Subcutaneous adipose tissue (tissue), 4 donors: ENCODE results near the gene APOC3. TPM values are rescaled to one million over a fixed set of nuclear protein-coding genes. Genes with fewer than 3 reads are reported as not detected.

ENCODE experiments used
- total RNA-seq, 4 donors: library from RNA; depleted of rRNA; stranded (reverse); fragments of >200 nt; gene quantifications; one replicate each; pipeline ENCODE4 v1.1.0, GENCODE V29; 2016
- TF ChIP-seq, protein P1 (sequence below): fragments of 450-650 bp; IDR thresholded peaks from one replicate; pipeline ENCODE4 v1.5.1; 2016; ENCODE audit warnings: low read depth, mild to moderate bottlenecking, control low read depth, antibody characterized with exemption, moderate library complexity

The APOC3 gene
- total RNA-seq, 4 donors from 2014 or later = not detected

DNA sequence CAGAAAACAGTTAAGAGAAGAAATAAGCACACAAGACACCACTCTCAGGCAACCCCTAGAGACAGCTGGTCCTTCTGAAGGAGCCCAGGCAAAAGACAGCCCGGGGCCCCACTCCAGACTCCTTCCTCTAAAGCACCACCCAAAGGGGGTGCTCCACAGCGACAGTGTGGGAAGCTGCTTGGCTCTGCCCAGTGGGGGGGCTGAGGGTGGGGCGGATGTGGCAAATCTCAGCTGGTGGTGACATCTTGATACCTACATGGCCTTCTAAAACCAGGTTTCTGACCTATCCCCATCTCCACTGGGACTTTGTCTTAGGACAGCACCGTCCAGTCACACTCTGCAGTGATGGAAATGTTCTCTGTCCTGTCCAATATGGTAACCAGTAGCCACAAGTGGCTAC, 17.9 kb downstream of the APOC3 start:
- TF ChIP-seq, protein P1, sequence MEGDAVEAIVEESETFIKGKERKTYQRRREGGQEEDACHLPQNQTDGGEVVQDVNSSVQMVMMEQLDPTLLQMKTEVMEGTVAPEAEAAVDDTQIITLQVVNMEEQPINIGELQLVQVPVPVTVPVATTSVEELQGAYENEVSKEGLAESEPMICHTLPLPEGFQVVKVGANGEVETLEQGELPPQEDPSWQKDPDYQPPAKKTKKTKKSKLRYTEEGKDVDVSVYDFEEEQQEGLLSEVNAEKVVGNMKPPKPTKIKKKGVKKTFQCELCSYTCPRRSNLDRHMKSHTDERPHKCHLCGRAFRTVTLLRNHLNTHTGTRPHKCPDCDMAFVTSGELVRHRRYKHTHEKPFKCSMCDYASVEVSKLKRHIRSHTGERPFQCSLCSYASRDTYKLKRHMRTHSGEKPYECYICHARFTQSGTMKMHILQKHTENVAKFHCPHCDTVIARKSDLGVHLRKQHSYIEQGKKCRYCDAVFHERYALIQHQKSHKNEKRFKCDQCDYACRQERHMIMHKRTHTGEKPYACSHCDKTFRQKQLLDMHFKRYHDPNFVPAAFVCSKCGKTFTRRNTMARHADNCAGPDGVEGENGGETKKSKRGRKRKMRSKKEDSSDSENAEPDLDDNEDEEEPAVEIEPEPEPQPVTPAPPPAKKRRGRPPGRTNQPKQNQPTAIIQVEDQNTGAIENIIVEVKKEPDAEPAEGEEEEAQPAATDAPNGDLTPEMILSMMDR = no peak

DNA sequence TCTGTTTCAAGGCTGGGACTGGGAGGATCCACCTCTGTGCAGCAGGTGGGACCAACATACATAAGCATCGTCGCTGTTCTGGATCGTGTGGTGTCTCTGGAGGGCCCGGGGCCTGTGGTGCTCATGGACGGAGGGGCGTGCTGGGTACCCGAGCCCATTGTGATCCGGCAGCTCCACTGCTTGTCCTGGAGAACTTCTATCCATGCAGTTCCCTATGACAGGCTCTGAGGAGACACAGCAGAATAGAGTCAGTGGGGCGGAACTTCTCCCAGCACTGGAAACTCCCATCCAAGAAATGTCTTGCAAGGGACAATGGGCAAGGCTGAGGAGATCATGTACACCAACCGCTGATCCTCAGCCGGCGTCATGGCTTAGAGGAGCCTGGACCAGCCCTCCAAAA, 19.4 kb downstream of the APOC3 start:
- TF ChIP-seq, protein P1 = no peak

DNA sequence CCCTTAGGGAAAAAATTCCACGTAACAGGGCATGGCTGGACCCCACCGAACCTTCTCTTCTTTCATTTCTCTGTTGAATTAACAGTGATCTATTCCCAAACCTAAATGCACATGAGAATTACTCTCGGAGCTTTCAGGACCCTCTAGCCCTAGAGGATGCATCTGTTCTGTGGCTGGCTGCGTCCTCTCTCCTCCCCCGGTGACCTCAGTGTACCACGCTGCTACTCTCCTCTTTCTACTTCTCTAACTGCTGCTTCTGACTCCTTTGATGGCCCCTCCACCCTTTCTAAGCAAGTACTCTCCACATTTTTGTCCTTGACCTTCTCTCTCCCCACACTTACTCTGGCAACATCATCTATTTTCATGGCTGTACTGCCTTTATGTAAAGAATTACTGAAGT, 19.8 kb downstream of the APOC3 start:
- TF ChIP-seq, protein P1 = no peak

DNA sequence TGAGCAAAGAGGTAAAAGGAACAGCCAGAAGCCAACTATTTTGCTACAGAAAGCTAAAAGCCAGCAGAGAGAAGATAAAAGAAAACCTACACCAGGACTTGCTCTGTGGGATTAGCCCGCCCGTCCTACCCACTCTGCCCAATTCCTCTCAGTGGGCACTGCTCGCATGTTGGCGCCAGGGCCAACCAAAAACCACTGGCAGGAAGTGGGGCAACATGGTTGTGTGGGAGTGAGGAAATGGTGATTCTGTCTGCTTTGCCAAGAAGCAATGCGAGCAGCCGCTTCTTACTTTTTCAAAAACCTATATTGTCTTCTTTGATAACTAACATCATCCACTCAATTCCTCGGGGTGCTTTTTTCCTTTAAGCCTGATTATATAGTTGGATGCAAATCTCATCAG, 21.9 kb downstream of the APOC3 start:
- TF ChIP-seq, protein P1 = no peak

DNA sequence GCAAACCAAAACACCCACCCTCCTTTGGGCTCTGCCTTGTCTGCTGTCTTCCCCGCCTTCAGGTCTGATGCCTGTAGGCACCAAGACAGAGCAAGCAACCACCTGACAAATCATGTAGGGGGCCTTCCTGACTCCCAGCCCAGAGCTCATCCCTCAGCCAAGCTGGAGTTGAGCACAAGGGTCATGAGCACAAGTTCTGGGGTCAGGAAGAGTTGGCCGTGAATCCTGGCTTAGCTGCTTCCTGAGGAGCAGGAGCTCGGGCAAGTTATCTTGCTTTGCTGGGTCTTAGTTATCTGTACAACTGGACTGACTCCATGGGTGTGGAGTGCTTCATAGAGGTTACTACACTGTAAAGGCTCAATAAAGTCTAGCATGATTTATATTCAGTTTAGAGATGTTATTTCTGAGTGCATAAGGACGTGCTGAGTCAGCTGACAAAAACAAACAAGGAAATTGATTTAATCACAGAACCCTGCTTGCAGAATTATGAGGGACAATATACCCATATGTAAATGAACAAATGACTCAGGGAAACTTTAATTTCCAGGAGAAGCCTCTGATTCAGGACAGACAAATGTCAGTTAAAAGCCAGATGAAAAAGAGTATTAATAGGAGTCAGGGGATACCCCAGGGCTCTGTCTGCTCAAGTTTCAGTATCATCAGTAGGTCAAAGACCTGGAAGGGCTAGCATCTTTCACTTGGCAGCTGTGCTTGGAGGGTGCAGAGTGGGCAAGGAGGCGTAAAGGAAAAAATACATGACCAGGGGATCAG, 22.7 kb downstream of the APOC3 start:
- TF ChIP-seq, protein P1 = no peak

DNA sequence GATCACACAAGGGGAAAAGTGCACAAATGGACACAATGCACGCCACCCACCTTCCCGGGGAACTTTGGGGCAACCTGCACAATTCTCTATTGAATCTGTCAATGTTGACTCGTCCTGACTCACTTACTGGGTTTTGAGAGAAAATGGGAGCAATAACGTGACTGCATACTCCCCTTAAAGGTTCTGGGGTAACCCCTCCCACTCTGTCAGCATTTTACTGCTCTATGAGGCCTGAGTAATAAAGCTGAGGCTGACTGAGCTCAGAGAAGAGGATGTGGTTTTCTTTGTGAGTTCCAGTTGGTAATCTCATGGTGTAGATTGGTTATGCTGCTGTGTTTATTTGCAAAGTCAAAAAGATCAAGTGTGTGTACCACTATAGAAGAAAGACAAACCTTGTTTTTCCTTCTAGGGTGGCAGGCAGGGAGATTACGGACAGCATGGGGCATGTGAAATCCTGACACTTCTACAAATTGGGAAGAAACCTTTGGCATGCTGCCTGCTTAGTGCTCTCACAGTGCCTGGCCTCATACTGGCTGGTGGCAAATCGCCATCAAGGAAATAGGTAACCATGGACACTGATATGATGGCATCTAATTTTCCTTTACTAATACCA, 23.9 kb downstream of the APOC3 start:
- TF ChIP-seq, protein P1 = no peak

DNA sequence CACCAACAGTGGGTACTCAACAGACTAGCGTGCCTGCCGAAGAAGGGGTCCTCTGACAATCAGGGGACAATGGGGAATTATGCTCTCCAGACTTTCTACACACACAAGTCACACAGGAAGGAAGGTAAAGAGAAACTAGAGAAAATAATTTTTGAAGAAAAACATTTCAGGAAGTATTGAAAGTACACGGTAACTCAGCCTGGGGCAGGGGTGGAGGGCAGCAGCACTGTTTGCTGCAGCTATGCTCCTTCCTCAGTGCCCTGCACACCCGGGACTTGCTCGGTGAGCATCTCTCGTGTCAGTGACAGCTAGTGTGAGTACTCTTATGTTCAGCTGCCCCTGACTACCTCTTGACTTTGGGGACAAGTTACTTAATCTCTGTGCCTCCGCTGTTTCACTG, 25.7 kb downstream of the APOC3 start:
- TF ChIP-seq, protein P1 = no peak
